H1 (cell line): Measurements from ENCODE around the gene B3GALT4. TPM values are rescaled to one million over a fixed set of nuclear protein-coding genes. Genes with fewer than 3 reads are reported as not detected.

Source experiments
- CTCF ChIA-PET: fragments of 300-600 bp; sonication (Branson Sonifier 250); formaldehyde crosslinking; loops from one replicate; lab custom pipeline; 2021; ENCODE audit not compliant: partially characterized antibody; lab: Charles Lee
- POLR2A ChIA-PET: fragments of 300-600 bp; sonication (Branson Sonifier 250); formaldehyde crosslinking; loops from one replicate; lab custom pipeline; 2021; ENCODE audit warnings: inconsistent platforms; ENCODE audit not compliant: partially characterized antibody; lab: Charles Lee
- DNase-seq, 2 experiments: peaks; one replicate each; pipeline versions ENCODE4 v3.0.0 to v3.0.0-alpha.2; 2010 to 2022; ENCODE audit warnings: low spot score in 2 of 2, low read depth in 1 of 2, mixed read lengths in 1 of 2
- FAIRE-seq: peaks from 2 replicates; lab custom pipeline; 2011; peaks lifted over from hg19 to GRCh38; lab: Jason Lieb, UNC
- H2AFZ ChIP-seq: 2 replicates; pipeline ENCODE4 v1.8.1; 2012; ENCODE audit warnings: low read length, inconsistent platforms
- H2AK5ac ChIP-seq: 2 replicates; pipeline ENCODE4 v1.6.1; 2013; ENCODE audit warnings: low read depth, low read length
- H2BK120ac ChIP-seq: replicated peaks from 2 replicates; pipeline ENCODE3; 2013; ENCODE audit warnings: low read depth, low read length, inconsistent platforms
- H2BK12ac ChIP-seq: 2 replicates; pipeline ENCODE4 v1.6.1; 2013; ENCODE audit warnings: low read depth, low read length
- H2BK15ac ChIP-seq: 2 replicates; pipeline ENCODE4 v1.6.1; 2013; ENCODE audit warnings: low read length
- H2BK20ac ChIP-seq: 2 replicates; pipeline ENCODE4 v1.6.1; 2013; ENCODE audit warnings: low read length
- H2BK5ac ChIP-seq: 2 replicates; pipeline ENCODE4 v1.6.1; 2013; ENCODE audit warnings: low read depth, low read length
- H3K14ac ChIP-seq: 2 replicates; pipeline ENCODE4 v1.6.1; 2013; ENCODE audit warnings: inconsistent platforms; ENCODE audit not compliant: insufficient read length
- H3K18ac ChIP-seq: 2 replicates; pipeline ENCODE4 v1.6.1; 2013; ENCODE audit warnings: low read length; ENCODE audit errors: extremely low read depth
- H3K23ac ChIP-seq: 2 replicates; pipeline ENCODE4 v1.6.1; 2013; ENCODE audit warnings: inconsistent platforms; ENCODE audit not compliant: insufficient read length
- H3K23me2 ChIP-seq: 2 replicates; pipeline ENCODE4 v1.6.1; 2013; ENCODE audit warnings: low read depth, low read length
- H3K27ac ChIP-seq: 2 replicates; pipeline ENCODE4 v1.6.1; 2011; ENCODE audit warnings: low read depth, low read length, inconsistent platforms
- H3K27me3 ChIP-seq, 4 experiments: replicated peaks in 1 of 4; 1 replicate in 1 of 4; 2 replicates in 3 of 4; pipeline versions ENCODE4 v1.6.1 to v1.8.1; 2011 to 2013; ENCODE audit warnings: low read length in 3 of 4, mild to moderate bottlenecking in 3 of 4, inconsistent platforms in 2 of 4, mixed read lengths in 2 of 4, moderate library complexity in 1 of 4; ENCODE audit not compliant: control insufficient read depth in 3 of 4, insufficient read depth in 3 of 4; ENCODE audit errors: extremely low read depth in 1 of 4
- H3K36me3 ChIP-seq, 4 experiments: 2 replicates each; pipeline versions ENCODE4 v1.6.1 to v1.8.1; 2011 to 2013; ENCODE audit warnings: mild to moderate bottlenecking in 4 of 4, low read length in 3 of 4, moderate library complexity in 2 of 4, control low read depth in 1 of 4, inconsistent platforms in 1 of 4; ENCODE audit not compliant: insufficient read depth in 4 of 4, control insufficient read depth in 2 of 4
- H3K4ac ChIP-seq: replicated peaks from 2 replicates; pipeline ENCODE3; 2013; ENCODE audit warnings: low read length, low read depth, mixed read lengths, inconsistent platforms; ENCODE audit not compliant: insufficient read length
- H3K4me1 ChIP-seq, 4 experiments: replicated peaks in 1 of 4; 1 replicate in 1 of 4; 2 replicates in 3 of 4; pipeline versions ENCODE4 v1.6.1 to v1.8.1; 2011 to 2013; ENCODE audit warnings: low read length in 3 of 4, inconsistent platforms in 2 of 4, mixed read lengths in 1 of 4; ENCODE audit not compliant: insufficient read depth in 4 of 4, control insufficient read depth in 3 of 4
- H3K4me2 ChIP-seq, 2 experiments: 2 replicates each; pipeline versions ENCODE4 v1.6.1 to v1.8.1; 2011 to 2013; ENCODE audit warnings: low read depth in 2 of 2, low read length in 2 of 2, control low read depth in 1 of 2, inconsistent platforms in 1 of 2, mild to moderate bottlenecking in 1 of 2; ENCODE audit not compliant: insufficient read depth in 1 of 2
- H3K4me3 ChIP-seq, 4 experiments: fragments of 200-600, 300-600 bp in 1 of 4; sonication (generic), shearing (Covaris generic), sonication (Bioruptor Twin) in 1 of 4; 2 replicates each; pipeline versions ENCODE4 v1.5.1 to v1.8.1; 2011 to 2016; ENCODE audit warnings: low read length in 4 of 4, low read depth in 3 of 4, control low read depth in 2 of 4, inconsistent platforms in 2 of 4, mild to moderate bottlenecking in 2 of 4, mixed read lengths in 1 of 4, moderate library complexity in 1 of 4; ENCODE audit not compliant: insufficient read depth in 2 of 4; ENCODE audit errors: extremely low read depth in 1 of 4
- H3K56ac ChIP-seq: replicated peaks from 2 replicates; pipeline ENCODE3; 2013; ENCODE audit warnings: low read depth, mild to moderate bottlenecking, mixed read lengths, low read length, inconsistent platforms; ENCODE audit not compliant: insufficient read length
- H3K79me1 ChIP-seq: 2 replicates; pipeline ENCODE4 v1.6.1; 2013; ENCODE audit warnings: low read depth, low read length, control low read depth
- H3K79me2 ChIP-seq, 2 experiments: 2 replicates each; pipeline versions ENCODE4 v1.6.1 to v1.8.1; 2012 to 2013; ENCODE audit warnings: low read length in 2 of 2, mild to moderate bottlenecking in 2 of 2, inconsistent platforms in 1 of 2; ENCODE audit not compliant: insufficient read depth in 2 of 2, control insufficient read depth in 1 of 2
- H3K9ac ChIP-seq, 4 experiments: replicated peaks in 1 of 4; 1 replicate in 1 of 4; 2 replicates in 3 of 4; pipeline versions ENCODE4 v1.6.1 to v1.8.1; 2011 to 2013; ENCODE audit warnings: low read depth in 3 of 4, low read length in 3 of 4, control low read depth in 2 of 4, mild to moderate bottlenecking in 2 of 4, moderate library complexity in 2 of 4, inconsistent platforms in 1 of 4; ENCODE audit errors: extremely low read depth in 1 of 4
- H3K9me3 ChIP-seq, 2 experiments: 2 replicates each; pipeline versions ENCODE4 v1.6.1 to v1.8.1; 2012 to 2013; ENCODE audit warnings: mild to moderate bottlenecking in 2 of 2, moderate library complexity in 2 of 2, control low read depth in 1 of 2, inconsistent platforms in 1 of 2, low read depth in 1 of 2, low read length in 1 of 2, mixed read lengths in 1 of 2; ENCODE audit not compliant: insufficient read depth in 2 of 2
- H4K20me1 ChIP-seq, 2 experiments: replicated peaks in 1 of 2; 2 replicates each; pipeline versions ENCODE3 to v1.8.1; 2011 to 2013; ENCODE audit warnings: inconsistent platforms in 2 of 2, low read length in 2 of 2, mild to moderate bottlenecking in 1 of 2; ENCODE audit not compliant: insufficient read depth in 2 of 2, control insufficient read depth in 1 of 2
- H4K5ac ChIP-seq: 2 replicates; pipeline ENCODE4 v1.6.1; 2013; ENCODE audit warnings: low read length, low read depth, mixed read lengths, inconsistent platforms; ENCODE audit not compliant: insufficient read length
- H4K8ac ChIP-seq: 2 replicates; pipeline ENCODE4 v1.8.0; 2013; ENCODE audit warnings: mild to moderate bottlenecking, moderate library complexity, low read length, inconsistent platforms; ENCODE audit not compliant: insufficient read depth; ENCODE audit errors: extremely low read depth
- H4K91ac ChIP-seq: replicated peaks from 2 replicates; pipeline ENCODE3; 2013; ENCODE audit warnings: low read length, mixed read lengths, inconsistent platforms; ENCODE audit not compliant: insufficient read length
- BCL11A ChIP-seq, 2 experiments: IDR thresholded peaks; one replicate each; pipeline ENCODE4 v1.6.1; 2011; ENCODE audit warnings: low read depth in 2 of 2, low read length in 2 of 2, mild to moderate bottlenecking in 2 of 2
- CBX8 ChIP-seq: fragments of 300-800, 300-1000 bp; sonication (generic); IDR thresholded peaks from 2 replicates; pipeline ENCODE4 v1.7.1; 2016; ENCODE audit warnings: low read depth, low read length, borderline replicate concordance
- CEBPB ChIP-seq: IDR thresholded peaks from 2 replicates; pipeline ENCODE4 v1.6.1; 2012; ENCODE audit warnings: low read depth, low read length
- FOSL1 ChIP-seq: IDR thresholded peaks from 2 replicates; pipeline ENCODE4 v1.6.1; 2011; ENCODE audit warnings: mild to moderate bottlenecking, low read depth, low read length, moderate library complexity; ENCODE audit not compliant: insufficient read depth
- HDAC6 ChIP-seq: IDR thresholded peaks from one replicate; pipeline ENCODE4 v1.7.1; 2012; ENCODE audit warnings: low read depth, mild to moderate bottlenecking, inconsistent platforms, low read length, moderate library complexity
- JUN ChIP-seq: IDR thresholded peaks from 2 replicates; pipeline ENCODE4 v1.6.1; 2011; ENCODE audit warnings: low read depth, mild to moderate bottlenecking, improper control_type of control experiment, low read length
- PHF8 ChIP-seq: fragments of 200-600 bp; sonication (generic); conservative IDR thresholded peaks from 2 replicates; pipeline ENCODE4 v1.7.1; 2012; ENCODE audit warnings: low read depth, mild to moderate bottlenecking, inconsistent platforms, low read length, moderate library complexity
- POLR2AphosphoS5 ChIP-seq: IDR thresholded peaks from 2 replicates; pipeline ENCODE4 v1.6.1; 2011; ENCODE audit warnings: low read depth, low read length
- POU5F1 ChIP-seq: IDR thresholded peaks from 2 replicates; pipeline ENCODE4 v1.6.1; 2011; ENCODE audit warnings: low read depth, mild to moderate bottlenecking, low read length, moderate library complexity
- RBBP5 ChIP-seq: IDR thresholded peaks from 2 replicates; pipeline ENCODE4 v1.7.1; 2012; ENCODE audit warnings: low read depth, mild to moderate bottlenecking, inconsistent platforms, low read length, moderate library complexity, borderline replicate concordance
- RNF2 ChIP-seq: fragments of 200-900, 300-1000 bp; sonication (generic); IDR thresholded peaks from 2 replicates; pipeline ENCODE4 v1.7.1; 2016; ENCODE audit warnings: borderline replicate concordance, low read depth, mild to moderate bottlenecking, antibody characterized with exemption, low read length; ENCODE audit not compliant: poor library complexity, severe bottlenecking; ENCODE audit errors: missing control alignments
- SP4 ChIP-seq: IDR thresholded peaks from 2 replicates; pipeline ENCODE4 v1.6.1; 2012; ENCODE audit warnings: low read length, inconsistent platforms
- TAF7 ChIP-seq: optimal IDR thresholded peaks from 2 replicates; pipeline ENCODE3; 2011; ENCODE audit warnings: low read depth, mild to moderate bottlenecking, inconsistent platforms, low read length, moderate library complexity, borderline replicate concordance
- WGBS, 2 experiments: shearing (Covaris generic) in 1 of 2; methylation state at CpG; one replicate each; pipeline versions ENCODE4 v1.1.6 to v1.1.7; 2013 to 2015; ENCODE audit warnings: low lambda C conversion rate in 2 of 2, mixed read lengths in 2 of 2, inconsistent platforms in 1 of 2, low coverage in 1 of 2, missing lambda C conversion rate in 1 of 2; ENCODE audit not compliant: insufficient replicate concordance in 2 of 2, insufficient coverage in 1 of 2, insufficient read length in 1 of 2; ENCODE audit errors: extremely low coverage in 1 of 2, missing lambda C conversion rate in 1 of 2; 5-methylcytosine and 5-hydroxymethylcytosine counted together
- polyA plus RNA-seq, 7 experiments: library from polyadenylated mRNA; depleted of rRNA in 3 of 7; stranded (reverse) in 5 of 7; unstranded in 2 of 7; fragments of >200 nt in 5 of 7; fragments of 200-250 nt in 2 of 7; gene quantifications; 1 replicate in 5 of 7; 2 replicates in 1 of 7; 4 replicates in 1 of 7; pipeline versions ENCODE4 v1.2.1 to v1.2.3, GENCODE V29; 2011 to 2013; ENCODE audit warnings: missing spikeins in 2 of 7, mixed read lengths in 2 of 7
- total RNA-seq: library from RNA; stranded (reverse); fragmentation: NEBNext Ultra II Directional; extraction: Animal tissue kit (Norgen Biotek cat#: 25700); gene quantifications from 2 replicates; pipeline ENCODE4 v1.2.1, GENCODE V29; 2021

The B3GALT4 gene
- total and polyA plus RNA-seq, 2 of the 8 experiments (the other 6 are each of a cell fraction or from before 2014, with no cell fraction given) = 2.2 to 3.0 TPM

DNA sequence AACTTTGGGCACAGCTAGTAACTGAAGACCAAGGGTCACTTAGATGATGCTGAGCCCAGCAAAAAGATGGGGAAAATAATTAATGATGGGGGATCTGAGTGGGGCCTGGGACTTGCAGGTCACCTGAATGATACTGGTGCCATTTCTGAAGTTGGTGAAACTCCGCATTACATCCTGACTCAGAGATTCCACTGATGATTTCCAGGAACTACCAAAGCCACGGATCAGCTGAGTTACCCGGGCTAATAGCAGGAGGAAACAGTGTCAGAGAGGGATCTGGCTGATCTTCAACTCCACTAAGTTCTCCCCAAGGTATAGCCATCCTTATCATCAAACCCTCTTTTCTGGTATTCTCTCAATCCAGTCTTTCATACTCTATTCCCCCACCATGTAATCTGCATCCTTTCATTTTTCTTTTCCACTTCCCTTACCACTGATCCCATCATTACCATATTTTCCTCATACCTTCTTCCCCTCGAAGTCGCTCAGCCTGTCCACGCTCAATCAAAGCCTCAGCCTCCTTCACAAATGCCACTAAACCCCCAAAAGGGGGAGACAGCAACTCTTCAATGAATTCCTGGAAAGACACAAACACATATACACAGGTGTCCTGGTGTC is 25.4 kb upstream of the B3GALT4 start:
- Histone ChIP-seq H3K56ac (no peak overlapping the region), H3K4me1 (peaks cover 0 to 10% (median 7%) of the 10 kb centered on the region in 4 experiments; a peak in 4 of 7 replicates), H2BK15ac (no peak overlapping the region), H3K27ac (no peak overlapping the region), H2BK12ac (no peak overlapping the region), H3K4ac (no peak overlapping the region), H3K36me3 (peaks cover 0 to 2% (median 0%) of the 10 kb centered on the region in 4 experiments; a peak in 1 of 8 replicates), H3K9me3 (no peaks in the 10 kb centered on the region), H3K79me2 (no peaks in the 10 kb centered on the region), H3K4me2 (no peak overlapping the region), H4K91ac (no peak overlapping the region), H4K20me1 (no peaks in the 10 kb centered on the region), H4K8ac (no peak overlapping the region), H2BK20ac (no peak overlapping the region), H2BK5ac (no peak overlapping the region), H3K9ac (no peak overlapping the region), H3K14ac (no peak overlapping the region), H3K18ac (no peak overlapping the region), H3K79me1 (no peaks in the 10 kb centered on the region), H2BK120ac (no peak overlapping the region), H2AK5ac (no peak overlapping the region), H3K23ac (no peak overlapping the region), H4K5ac (no peak overlapping the region), H3K4me3 (no peak overlapping the region), H2AFZ (no peak overlapping the region), H3K23me2 (peaks cover 9% of the 10 kb centered on the region; the same call in 1 of the 2 replicates), H3K27me3 (peaks cover 0 to 17% (median 9%) of the 10 kb centered on the region in 4 experiments; a peak in 6 of 7 replicates)
- CTCF ChIA-PET = interaction anchor here (0.7 to 7.9 kb wide), 8 partner anchors 8 to 266 kb away, joined by 3 to 107 read pairs (median 18); partner anchors contain the start of genes B3GALT4, HSD17B8 and RING1
- no peak for DNase-seq
- POLR2A ChIA-PET = interaction anchor here (0.8 to 3.0 kb wide), 5 partner anchors 9 to 53 kb away, joined by 3 to 26 read pairs (median 12); partner anchors contain the start of genes B3GALT4, RPS18 and VPS52
- WGBS, 2 experiments = 94 to 100% methylated on average over 2 to 6 of the region's 6 CpGs
- FAIRE-seq = no peak
- TF ChIP-seq SP4 = no peak
- TF ChIP-seq TAF7 = no peak
- TF ChIP-seq FOSL1 = no peak
- TF ChIP-seq CEBPB = no peak
- TF ChIP-seq BCL11A (IDR thresholded peaks at IDR 0.05; ENCODE audit: low read depth in 2 of 2, low read length in 2 of 2) = no peak
- no peak for TF ChIP-seq JUN
- TF ChIP-seq RNF2 = no peak
- TF ChIP-seq PHF8 = no peak
- no peak for TF ChIP-seq POLR2AphosphoS5
- no peak for TF ChIP-seq HDAC6
- TF ChIP-seq CBX8 = no peak
- TF ChIP-seq POU5F1 = no peak
- TF ChIP-seq RBBP5 = no peak
